ENCODE results near the gene TXNRD1.

The TXNRD1 gene

DNA sequence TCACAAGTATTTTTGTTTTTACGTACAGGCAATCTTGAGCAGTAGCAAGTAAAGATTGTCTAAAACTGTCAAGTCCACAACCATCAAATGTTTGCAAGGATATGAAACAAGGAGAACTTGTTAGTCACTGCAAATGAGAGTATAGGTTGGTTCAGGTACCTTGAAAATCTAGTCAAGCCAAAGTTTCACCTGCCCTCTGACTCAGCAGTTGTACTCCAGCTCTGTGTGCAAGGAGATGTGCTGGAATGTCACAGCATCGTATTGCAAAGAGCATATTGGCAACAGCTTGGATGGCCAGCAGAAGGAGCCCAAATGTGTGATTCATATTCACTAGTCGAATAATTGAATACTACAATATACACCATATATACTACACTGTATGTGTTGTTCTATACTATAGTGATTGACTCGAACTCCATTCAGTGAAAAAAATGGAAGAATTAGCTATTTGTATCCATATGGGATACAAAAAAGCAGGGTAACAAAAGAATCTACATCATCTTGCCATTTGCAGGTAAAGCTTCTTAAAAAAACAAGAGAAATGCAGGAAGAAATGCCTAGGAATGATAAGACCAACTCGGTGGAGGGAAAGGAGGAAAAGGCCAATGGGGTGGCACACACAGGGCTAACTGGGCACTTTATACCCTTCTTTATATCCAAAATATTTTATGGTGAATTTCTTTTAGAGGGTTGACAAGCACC lies 131.9 kb downstream of the TXNRD1 start:
- H3K36me3 ChIP-seq (ENCODE audit: control insufficient read depth, insufficient read depth, low read length), result no peaks in the 10 kb centered on the region
- no peaks in the 10 kb centered on the region for H3K27me3 ChIP-seq (ENCODE audit: control insufficient read depth, insufficient read depth, low read length)
- no peaks in the 10 kb centered on the region for H3K9me3 ChIP-seq (ENCODE audit: control insufficient read depth, low read length)
- no peaks in the 10 kb centered on the region for H3K4me1 ChIP-seq (ENCODE audit: control insufficient read depth, insufficient read depth, low read length)
- H3K4me3 ChIP-seq (ENCODE audit: low read length), result no peak overlapping the region
- H3K9ac ChIP-seq (ENCODE audit: low read length), result no peak overlapping the region

DNA sequence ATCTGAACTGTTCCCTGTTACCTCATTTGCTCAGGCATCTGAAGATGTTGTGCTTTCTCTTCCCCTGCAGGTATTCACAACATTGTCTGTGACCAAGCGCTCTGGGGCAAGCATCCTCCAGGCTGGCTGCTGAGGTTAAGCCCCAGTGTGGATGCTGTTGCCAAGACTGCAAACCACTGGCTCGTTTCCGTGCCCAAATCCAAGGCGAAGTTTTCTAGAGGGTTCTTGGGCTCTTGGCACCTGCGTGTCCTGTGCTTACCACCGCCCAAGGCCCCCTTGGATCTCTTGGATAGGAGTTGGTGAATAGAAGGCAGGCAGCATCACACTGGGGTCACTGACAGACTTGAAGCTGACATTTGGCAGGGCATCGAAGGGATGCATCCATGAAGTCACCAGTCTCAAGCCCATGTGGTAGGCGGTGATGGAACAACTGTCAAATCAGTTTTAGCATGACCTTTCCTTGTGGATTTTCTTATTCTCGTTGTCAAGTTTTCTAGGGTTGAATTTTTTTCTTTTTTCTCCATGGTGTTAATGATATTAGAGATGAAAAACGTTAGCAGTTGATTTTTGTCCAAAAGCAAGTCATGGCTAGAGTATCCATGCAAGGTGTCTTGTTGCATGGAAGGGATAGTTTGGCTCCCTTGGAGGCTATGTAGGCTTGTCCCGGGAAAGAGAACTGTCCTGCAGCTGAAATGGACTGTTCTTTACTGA lies 132.9 kb downstream of the TXNRD1 start:
- Histone ChIP-seq H3K4me3 (ENCODE audit: low read length) (no peak overlapping the region), H3K9ac (ENCODE audit: low read length) (no peak overlapping the region), H3K27me3 (ENCODE audit: control insufficient read depth, insufficient read depth, low read length) (no peaks in the 10 kb centered on the region), H3K9me3 (ENCODE audit: control insufficient read depth, low read length) (no peaks in the 10 kb centered on the region), H3K4me1 (ENCODE audit: control insufficient read depth, insufficient read depth, low read length) (no peaks in the 10 kb centered on the region), H3K36me3 (ENCODE audit: control insufficient read depth, insufficient read depth, low read length) (no peaks in the 10 kb centered on the region)

DNA sequence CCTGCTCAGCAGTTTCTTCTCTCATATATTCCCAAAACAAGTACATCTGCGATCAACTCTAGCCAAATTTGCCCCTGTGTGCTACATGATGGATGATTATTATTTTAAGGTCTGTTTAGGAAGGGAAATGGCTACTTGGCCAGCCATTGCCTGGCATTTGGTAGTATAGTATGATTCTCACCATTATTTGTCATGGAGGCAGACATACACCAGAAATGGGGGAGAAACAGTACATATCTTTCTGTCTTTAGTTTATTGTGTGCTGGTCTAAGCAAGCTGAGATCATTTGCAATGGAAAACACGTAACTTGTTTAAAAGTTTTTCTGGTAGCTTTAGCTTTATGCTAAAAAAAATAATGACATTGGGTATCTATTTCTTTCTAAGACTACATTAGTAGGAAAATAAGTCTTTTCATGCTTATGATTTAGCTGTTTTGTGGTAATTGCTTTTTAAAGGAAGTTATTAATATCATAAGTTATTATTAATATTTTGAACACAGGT lies 133.5 kb downstream of the TXNRD1 start:
- H3K4me3 ChIP-seq (ENCODE audit: low read length), result no peak overlapping the region
- no peak overlapping the region for H3K9ac ChIP-seq (ENCODE audit: low read length)
- H3K36me3 ChIP-seq (ENCODE audit: control insufficient read depth, insufficient read depth, low read length), result no peaks in the 10 kb centered on the region
- H3K27me3 ChIP-seq (ENCODE audit: control insufficient read depth, insufficient read depth, low read length), result no peaks in the 10 kb centered on the region
- H3K4me1 ChIP-seq (ENCODE audit: control insufficient read depth, insufficient read depth, low read length), result no peaks in the 10 kb centered on the region
- H3K9me3 ChIP-seq (ENCODE audit: control insufficient read depth, low read length), result no peaks in the 10 kb centered on the region

DNA sequence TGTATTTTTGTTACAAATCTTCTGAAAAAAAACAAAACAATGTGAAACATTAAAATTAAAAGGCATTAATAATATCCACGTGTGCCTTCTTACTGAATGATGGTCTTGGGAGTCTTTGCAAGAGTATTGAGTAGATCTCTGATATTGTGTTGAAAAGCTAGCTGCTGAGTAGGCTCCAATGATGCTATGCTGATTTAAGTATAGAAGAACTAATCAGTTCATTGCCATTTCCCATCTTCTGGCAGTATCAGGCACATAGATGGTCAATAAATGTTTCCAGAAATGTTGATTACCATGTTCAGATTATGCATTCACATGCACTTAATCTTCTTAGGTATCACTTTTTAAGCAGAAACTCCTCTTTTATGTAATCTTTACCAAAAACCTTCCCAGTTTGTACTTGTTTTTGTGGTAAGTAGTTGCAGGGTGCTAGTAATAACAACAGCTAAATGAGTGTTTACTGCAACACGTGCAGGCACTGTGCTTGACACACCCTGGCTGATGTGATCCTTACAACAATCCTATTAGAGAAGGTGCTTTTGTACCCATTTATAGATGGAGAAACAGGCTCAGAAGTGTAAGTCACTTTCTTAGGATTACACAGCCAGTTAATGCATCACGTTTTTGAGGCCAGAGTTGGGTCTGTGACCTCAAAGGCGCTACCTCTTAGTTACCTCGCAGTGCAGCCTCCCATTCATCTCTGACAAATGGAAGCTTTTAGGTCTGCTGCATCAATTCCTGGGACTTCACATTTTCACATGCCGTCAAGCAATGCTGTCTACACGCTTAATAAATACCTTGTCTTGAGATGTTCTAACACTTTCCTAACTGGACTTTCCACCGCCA lies 134.9 kb downstream of the TXNRD1 start:
- no peaks in the 10 kb centered on the region for H3K4me1 ChIP-seq (ENCODE audit: control insufficient read depth, insufficient read depth, low read length)
- H3K9ac ChIP-seq (ENCODE audit: low read length), result no peak overlapping the region
- H3K4me3 ChIP-seq (ENCODE audit: low read length), result no peak overlapping the region
- H3K9me3 ChIP-seq (ENCODE audit: control insufficient read depth, low read length), result no peaks in the 10 kb centered on the region
- no peaks in the 10 kb centered on the region for H3K27me3 ChIP-seq (ENCODE audit: control insufficient read depth, insufficient read depth, low read length)
- no peaks in the 10 kb centered on the region for H3K36me3 ChIP-seq (ENCODE audit: control insufficient read depth, insufficient read depth, low read length)

DNA sequence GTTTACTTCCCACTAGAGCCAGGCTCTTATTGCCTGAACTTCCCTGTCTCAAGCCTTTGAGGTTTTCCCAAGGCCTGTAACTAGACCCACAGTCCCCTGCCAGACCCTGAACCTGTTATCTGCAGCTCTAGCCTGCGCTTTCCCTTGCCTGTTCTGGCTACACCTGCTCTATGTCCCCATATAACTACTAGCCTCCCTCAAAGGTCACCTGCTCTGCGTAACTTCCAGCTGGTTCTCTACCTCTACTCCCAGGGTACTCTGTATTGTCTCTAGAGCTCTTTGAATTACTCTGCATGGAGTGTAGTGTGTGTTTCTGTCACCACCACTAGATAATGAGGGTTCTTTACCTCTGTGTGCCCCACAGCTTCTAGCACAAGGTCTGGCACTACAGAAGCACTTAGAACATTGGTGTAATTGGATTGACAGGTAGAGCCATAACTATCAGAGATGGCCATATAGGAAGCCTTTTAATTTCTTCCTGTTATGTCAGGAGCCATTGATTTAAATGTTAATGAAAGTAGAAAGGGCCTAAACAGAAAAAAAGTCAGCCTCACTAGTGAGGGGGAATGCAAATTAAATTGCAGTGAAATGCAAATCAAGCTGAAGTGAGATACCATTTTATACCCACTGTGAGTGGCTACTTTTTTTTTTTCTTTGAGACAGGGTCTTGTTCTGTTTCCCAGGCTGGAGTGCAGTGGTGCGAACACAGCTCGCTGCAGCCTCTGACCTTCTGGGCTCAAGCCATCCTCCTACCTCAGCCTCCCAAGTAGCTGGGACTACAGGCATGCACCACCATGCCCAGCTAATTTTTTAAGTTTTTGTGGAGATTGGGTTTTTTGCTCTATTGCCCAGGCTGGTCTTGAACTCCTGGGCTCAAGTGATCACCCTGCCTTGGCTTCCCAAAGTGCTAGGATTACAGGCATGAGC lies 135.7 kb downstream of the TXNRD1 start:
- H3K4me1 ChIP-seq (ENCODE audit: control insufficient read depth, insufficient read depth, low read length), result no peaks in the 10 kb centered on the region
- no peaks in the 10 kb centered on the region for H3K9me3 ChIP-seq (ENCODE audit: control insufficient read depth, low read length)
- H3K4me3 ChIP-seq (ENCODE audit: low read length), result no peak overlapping the region
- no peaks in the 10 kb centered on the region for H3K27me3 ChIP-seq (ENCODE audit: control insufficient read depth, insufficient read depth, low read length)
- H3K36me3 ChIP-seq (ENCODE audit: control insufficient read depth, insufficient read depth, low read length), result no peaks in the 10 kb centered on the region
- no peak overlapping the region for H3K9ac ChIP-seq (ENCODE audit: low read length)

DNA sequence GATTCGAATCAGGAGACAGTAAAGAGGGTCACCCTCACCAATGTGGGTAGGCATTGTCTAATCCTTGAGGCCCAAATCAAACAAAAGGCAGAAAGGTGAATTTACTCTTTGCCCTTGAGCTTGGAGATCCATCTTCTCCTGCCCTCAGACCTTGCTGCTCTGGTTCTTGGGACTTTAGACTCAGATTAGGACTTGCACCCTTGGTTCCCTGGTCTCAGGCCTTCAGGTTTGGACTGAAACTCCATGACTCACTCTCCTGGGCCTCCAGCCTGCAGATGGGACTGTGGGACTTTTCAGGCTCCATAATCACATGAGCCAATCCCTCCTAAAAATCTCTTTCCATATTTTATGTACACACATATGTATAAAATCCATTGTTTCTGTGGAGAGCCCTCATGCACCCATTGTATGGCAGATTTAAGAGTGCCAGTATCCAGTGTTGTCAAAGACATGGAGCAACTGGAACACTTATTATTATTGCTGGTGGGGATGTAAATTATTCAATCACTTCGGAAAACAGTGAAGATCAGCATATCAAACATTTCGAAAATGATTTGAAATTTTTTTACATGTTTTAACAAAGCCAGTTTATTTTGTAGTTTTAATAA lies 136.6 kb downstream of the TXNRD1 start:
- Histone ChIP-seq H3K9ac (ENCODE audit: low read length) (no peak overlapping the region), H3K27me3 (ENCODE audit: control insufficient read depth, insufficient read depth, low read length) (no peaks in the 10 kb centered on the region), H3K4me3 (ENCODE audit: low read length) (no peak overlapping the region), H3K4me1 (ENCODE audit: control insufficient read depth, insufficient read depth, low read length) (no peaks in the 10 kb centered on the region), H3K9me3 (ENCODE audit: control insufficient read depth, low read length) (no peaks in the 10 kb centered on the region), H3K36me3 (ENCODE audit: control insufficient read depth, insufficient read depth, low read length) (no peaks in the 10 kb centered on the region)

DNA sequence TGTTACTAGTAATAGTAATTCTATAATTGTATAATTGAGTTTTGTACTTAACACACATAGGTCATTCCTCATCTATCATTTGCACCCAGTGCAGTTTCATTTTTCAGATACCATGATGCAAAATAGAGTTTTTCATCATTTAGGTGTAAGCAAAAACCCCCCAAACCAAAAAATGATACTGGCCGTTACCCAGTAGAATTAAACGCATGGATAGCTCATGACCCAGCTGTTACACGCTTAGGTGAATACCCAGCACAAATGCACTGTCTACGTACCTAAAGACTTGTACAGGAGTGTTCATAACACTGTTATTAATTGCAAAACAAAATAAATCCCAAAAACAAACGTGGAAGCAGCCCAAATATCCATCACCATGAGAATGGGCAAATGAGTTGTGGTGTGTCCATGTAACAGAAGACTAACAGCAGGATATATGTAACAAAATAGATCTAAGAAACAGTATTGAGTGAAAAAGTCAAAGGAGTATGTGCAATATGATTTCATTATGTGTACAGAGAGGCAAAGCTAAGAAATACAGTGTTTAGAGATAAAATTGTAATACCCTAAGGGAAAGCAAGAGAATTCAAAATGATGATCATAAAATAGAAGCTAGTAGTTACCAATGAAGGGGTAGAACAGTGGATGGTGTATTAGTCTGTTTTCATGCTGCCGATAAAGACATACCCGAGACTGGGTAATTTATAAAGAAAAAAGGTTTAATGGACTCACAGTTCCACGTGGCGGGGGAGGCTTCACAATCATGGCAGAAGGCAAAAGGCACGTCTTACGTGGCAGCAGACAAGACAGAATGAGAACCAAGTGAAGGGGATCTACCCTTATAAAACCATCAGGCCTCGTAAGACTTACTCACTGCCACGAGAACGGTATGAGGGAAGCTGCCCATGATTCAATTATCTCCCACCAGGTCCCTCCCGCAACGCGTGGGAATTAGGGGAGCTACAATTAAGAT lies 137.7 kb downstream of the TXNRD1 start:
- Histone ChIP-seq H3K36me3 (ENCODE audit: control insufficient read depth, insufficient read depth, low read length) (no peaks in the 10 kb centered on the region), H3K9ac (ENCODE audit: low read length) (no peak overlapping the region), H3K4me3 (ENCODE audit: low read length) (no peak overlapping the region), H3K27me3 (ENCODE audit: control insufficient read depth, insufficient read depth, low read length) (no peaks in the 10 kb centered on the region), H3K9me3 (ENCODE audit: control insufficient read depth, low read length) (no peaks in the 10 kb centered on the region), H3K4me1 (ENCODE audit: control insufficient read depth, insufficient read depth, low read length) (no peaks in the 10 kb centered on the region)

DNA sequence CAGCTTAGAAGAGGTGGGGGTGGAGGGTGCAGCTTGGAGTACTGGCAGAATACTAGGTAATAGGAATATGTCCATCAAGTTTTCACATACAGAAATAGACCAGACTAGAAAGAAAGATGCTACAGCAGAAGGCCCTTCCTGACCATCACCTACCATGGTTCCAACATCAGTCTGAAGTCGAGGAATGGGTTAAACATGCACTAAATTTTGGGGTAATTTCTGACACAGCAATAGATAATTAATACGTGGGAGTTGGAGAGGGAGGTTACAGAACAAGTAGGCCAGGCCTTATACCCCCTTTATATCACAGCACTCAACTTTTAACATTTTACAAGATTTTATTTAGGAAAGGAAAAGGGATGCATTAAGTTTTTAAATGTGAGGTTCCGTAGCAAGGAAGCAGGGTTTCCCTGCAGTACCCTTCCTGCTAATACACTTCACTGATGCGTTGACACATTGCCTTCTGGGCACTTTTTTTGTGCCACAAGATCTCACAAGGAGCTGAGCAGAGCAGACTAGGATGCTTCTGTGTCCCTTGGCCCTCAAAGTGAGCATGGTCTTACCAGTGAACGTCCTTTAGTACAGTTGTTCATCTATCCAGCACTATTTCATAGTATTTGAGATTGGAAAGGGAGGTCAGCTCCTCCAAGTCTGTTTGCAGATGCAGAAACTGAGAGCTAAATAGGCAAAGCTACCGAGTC lies 138.7 kb downstream of the TXNRD1 start:
- Histone ChIP-seq H3K36me3 (ENCODE audit: control insufficient read depth, insufficient read depth, low read length) (no peaks in the 10 kb centered on the region), H3K4me3 (ENCODE audit: low read length) (no peak overlapping the region), H3K9me3 (ENCODE audit: control insufficient read depth, low read length) (no peaks in the 10 kb centered on the region), H3K4me1 (ENCODE audit: control insufficient read depth, insufficient read depth, low read length) (no peaks in the 10 kb centered on the region), H3K9ac (ENCODE audit: low read length) (no peak overlapping the region), H3K27me3 (ENCODE audit: control insufficient read depth, insufficient read depth, low read length) (no peaks in the 10 kb centered on the region)

DNA sequence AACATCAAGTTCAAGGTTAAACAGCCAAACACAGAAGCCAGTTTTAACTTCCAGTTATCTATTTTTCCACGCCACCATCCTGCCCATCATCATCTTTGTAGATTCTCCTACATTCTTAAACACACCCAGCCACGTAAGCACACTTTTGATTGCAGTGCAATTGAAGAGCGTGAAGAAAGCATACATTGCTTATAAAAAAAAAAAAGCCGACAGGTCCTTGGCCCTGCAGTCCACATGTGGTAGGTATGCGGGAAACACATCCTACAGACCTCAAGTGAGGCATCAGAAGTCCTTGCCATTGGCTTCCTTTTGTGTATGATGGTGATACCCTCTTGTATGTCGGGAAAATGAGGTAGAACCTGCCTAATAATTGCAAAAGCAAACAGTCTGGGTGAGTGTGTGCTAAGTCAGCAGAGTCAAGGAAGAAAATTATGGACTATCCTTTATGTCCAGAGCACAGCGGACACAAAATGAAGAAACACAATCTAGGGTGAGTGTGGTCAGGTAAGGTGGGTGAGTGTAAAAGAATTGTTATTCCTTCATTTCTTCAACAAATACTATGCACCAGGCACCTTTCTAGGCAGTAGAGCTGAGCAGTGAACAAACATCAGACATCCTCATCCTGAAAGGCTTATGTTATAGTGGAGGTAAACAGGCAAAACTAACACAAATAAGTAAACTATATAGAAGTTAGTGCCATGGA lies 139.4 kb downstream of the TXNRD1 start:
- Histone ChIP-seq H3K4me1 (ENCODE audit: control insufficient read depth, insufficient read depth, low read length) (no peaks in the 10 kb centered on the region), H3K9ac (ENCODE audit: low read length) (no peak overlapping the region), H3K27me3 (ENCODE audit: control insufficient read depth, insufficient read depth, low read length) (no peaks in the 10 kb centered on the region), H3K9me3 (ENCODE audit: control insufficient read depth, low read length) (no peaks in the 10 kb centered on the region), H3K4me3 (ENCODE audit: low read length) (no peak overlapping the region), H3K36me3 (ENCODE audit: control insufficient read depth, insufficient read depth, low read length) (no peaks in the 10 kb centered on the region)

Data from mucosa of stomach (tissue), 1 donor.